ENCODE results near the gene MAGIX.

- TF ChIP-seq POLR2A (IDR thresholded peaks at IDR 0.05; ENCODE audit: low read length): no peak
- no peak for TF ChIP-seq GATA1 (IDR thresholded peaks at IDR 0.05; ENCODE audit: low read depth, low read length)
These were observed 926 bp upstream of the MAGIX start for GRCh38 chrX:49161632-49162031.

All from erythroblast (primary cell).